Stimulated activated effector memory CD8-positive, alpha-beta T cell treated with anti-CD3 and anti-CD28 coated beads, Interleukin-12 subunit alpha, Interleukin-12 subunit beta, amount 100 ng/mL, for 72 hours (primary cell): Measurements from ENCODE around the gene SLC25A41.
"Not testable (repeated sequence)": the region's sequence is repeated elsewhere in the genome, so short reads cannot be mapped to it uniquely, and the experiment has no call there.

Experiments
- ATAC-seq: fragments of 150-1000 bp; cut with Tn5 transposase; 2 replicates; pipeline ENCODE4 v1.10.0; 2021
- DNase-seq, 2 donors: peaks; one replicate each; pipeline ENCODE4 v3.0.0; 2021 to 2022; ENCODE audit warnings: low spot score in 2 of 2
- H3K27ac Mint-ChIP-seq: one replicate; pipeline ENCODE4 v1.8.0; 2022; ENCODE audit warnings: mild to moderate bottlenecking, mixed read lengths
- H3K36me3 Mint-ChIP-seq: one replicate; pipeline ENCODE4 v1.8.0; 2022; ENCODE audit warnings: mild to moderate bottlenecking, mixed read lengths
- H3K4me1 Mint-ChIP-seq: one replicate; pipeline ENCODE4 v1.8.0; 2022; ENCODE audit warnings: mixed read lengths
- H3K4me3 Mint-ChIP-seq: one replicate; pipeline ENCODE4 v1.8.0; 2022; ENCODE audit warnings: mild to moderate bottlenecking, mixed read lengths
- H3K9me3 Mint-ChIP-seq: one replicate; pipeline ENCODE4 v1.8.0; 2022; ENCODE audit warnings: mixed read lengths

The SLC25A41 gene

GRCh38 chr19:6412447-6413091 lies 21.0 kb downstream of the SLC25A41 start:
- DNase-seq (peak; percentile 42 to 63), ATAC-seq (peak; percentile 76)
- Mint-ChIP-seq H3K4me1 (no peaks in the 10 kb centered on the region), H3K27ac (no peak overlapping the region), H3K9me3 (no peaks in the 10 kb centered on the region), H3K4me3 (no peak overlapping the region), H3K36me3 (peaks cover 56% of the 10 kb centered on the region)

GRCh38 chr19:6412061-6412446 lies 21.5 kb downstream of the SLC25A41 start:
- no peak overlapping the region for H3K27ac Mint-ChIP-seq
- H3K4me1 Mint-ChIP-seq: no peaks in the 10 kb centered on the region
- ATAC-seq: peak; percentile 15
- H3K9me3 Mint-ChIP-seq: no peaks in the 10 kb centered on the region
- H3K4me3 Mint-ChIP-seq: no peak overlapping the region
- peaks cover 51% of the 10 kb centered on the region for H3K36me3 Mint-ChIP-seq
- DNase-seq: no peak

GRCh38 chr19:6409346-6409745 lies 24.2 kb downstream of the SLC25A41 start:
- peaks cover 24% of the 10 kb centered on the region for H3K36me3 Mint-ChIP-seq
- no peak overlapping the region for H3K4me3 Mint-ChIP-seq
- no peak overlapping the region for H3K27ac Mint-ChIP-seq
- no peaks in the 10 kb centered on the region for H3K4me1 Mint-ChIP-seq
- DNase-seq (no peak), ATAC-seq (no peak)
- H3K9me3 Mint-ChIP-seq: no peaks in the 10 kb centered on the region

- no peak overlapping the region for H3K4me3 Mint-ChIP-seq
- H3K9me3 Mint-ChIP-seq: no peaks in the 10 kb centered on the region
- no peaks in the 10 kb centered on the region for H3K36me3 Mint-ChIP-seq
- H3K4me1 Mint-ChIP-seq: no peaks in the 10 kb centered on the region
- ATAC-seq (no peak), DNase-seq (no peak)
- H3K27ac Mint-ChIP-seq: no peak overlapping the region
Observed at GRCh38 chr19:6406401-6406800, 27.2 kb downstream of the SLC25A41 start.

GRCh38 chr19:6402837-6403608 lies 30.5 kb downstream of the SLC25A41 start:
- no peak for ATAC-seq
- Mint-ChIP-seq H3K27ac (no peak overlapping the region), H3K4me3 (no peak overlapping the region), H3K4me1 (no peaks in the 10 kb centered on the region), H3K9me3 (no peaks in the 10 kb centered on the region), H3K36me3 (no peaks in the 10 kb centered on the region)
- DNase-seq: no peak

- ATAC-seq (no peak), DNase-seq (no peak)
- H3K27ac Mint-ChIP-seq: no peak overlapping the region
- H3K4me3 Mint-ChIP-seq: no peak overlapping the region
- no peaks in the 10 kb centered on the region for H3K9me3 Mint-ChIP-seq
- no peaks in the 10 kb centered on the region for H3K4me1 Mint-ChIP-seq
- no peaks in the 10 kb centered on the region for H3K36me3 Mint-ChIP-seq
Observed at GRCh38 chr19:6402058-6402457, 31.5 kb downstream of the SLC25A41 start.

GRCh38 chr19:6400062-6400944 lies 33.3 kb downstream of the SLC25A41 start:
- DNase-seq, H3K36me3 Mint-ChIP-seq, H3K4me1 Mint-ChIP-seq, H3K27ac Mint-ChIP-seq, ATAC-seq, H3K9me3 Mint-ChIP-seq, H3K4me3 Mint-ChIP-seq: not testable (repeated sequence)

- Mint-ChIP-seq H3K9me3 (no peaks in the 10 kb centered on the region), H3K36me3 (peaks cover 25% of the 10 kb centered on the region), H3K4me1 (peaks cover 23% of the 10 kb centered on the region), H3K27ac (no peak overlapping the region), H3K4me3 (no peak overlapping the region)
- no peak for ATAC-seq
- no peak for DNase-seq
Observed at GRCh38 chr19:6396305-6396704, 37.3 kb downstream of the SLC25A41 start.

- Mint-ChIP-seq H3K4me1 (peaks cover 30% of the 10 kb centered on the region), H3K4me3 (peak overlapping the region; percentile 87), H3K36me3 (peaks cover 39% of the 10 kb centered on the region), H3K27ac (peak overlapping the region; percentile 96), H3K9me3 (no peaks in the 10 kb centered on the region)
- ATAC-seq (no peak), DNase-seq (no peak)
Observed at GRCh38 chr19:6394831-6395230, 38.7 kb downstream of the SLC25A41 start.

- H3K9me3 Mint-ChIP-seq: no peaks in the 10 kb centered on the region
- ATAC-seq (no peak), DNase-seq (no peak)
- H3K36me3 Mint-ChIP-seq: peaks cover 48% of the 10 kb centered on the region
- H3K27ac Mint-ChIP-seq: peak overlapping the region; percentile 96
- H3K4me1 Mint-ChIP-seq: peaks cover 30% of the 10 kb centered on the region
- peak overlapping the region; percentile 87 for H3K4me3 Mint-ChIP-seq
Observed at GRCh38 chr19:6393983-6394412, 39.6 kb downstream of the SLC25A41 start.

GRCh38 chr19:6393074-6393982 lies 40.2 kb downstream of the SLC25A41 start, which contains the start of gene GTF2F1:
Gene GTF2F1 (minus strand): TSS chr19:6393164. CDS start chr19:6392995, 169 bp downstream.
- Mint-ChIP-seq H3K4me3 (peak within 1 kb of the TSS; percentile 87), H3K27ac (peak within 1 kb of the TSS; percentile 96), H3K36me3 (peaks cover 54% of the 10 kb centered on the region), H3K4me1 (peaks cover 32% of the 10 kb centered on the region), H3K9me3 (no peaks in the 10 kb centered on the region)
- ATAC-seq: peak; percentile 91
- peak; percentile 91 to 98 for DNase-seq

GRCh38 chr19:6392221-6393073 lies 41.1 kb downstream of the SLC25A41 start:
- Mint-ChIP-seq H3K27ac (peak overlapping the region; percentile 96), H3K4me3 (peak overlapping the region; percentile 87), H3K36me3 (peaks cover 63% of the 10 kb centered on the region), H3K4me1 (peaks cover 35% of the 10 kb centered on the region), H3K9me3 (no peaks in the 10 kb centered on the region)
- no peak for DNase-seq
- ATAC-seq: peak; percentile 0

GRCh38 chr19:6387372-6387771 lies 46.2 kb downstream of the SLC25A41 start:
- Mint-ChIP-seq H3K4me3 (no peak overlapping the region), H3K4me1 (peaks cover 21% of the 10 kb centered on the region), H3K36me3 (peaks cover 100% of the 10 kb centered on the region), H3K27ac (peak overlapping the region; percentile 37), H3K9me3 (no peaks in the 10 kb centered on the region)
- ATAC-seq: no peak
- no peak for DNase-seq

GRCh38 chr19:6384381-6384780 lies 49.2 kb downstream of the SLC25A41 start:
- no peaks in the 10 kb centered on the region for H3K9me3 Mint-ChIP-seq

More at GRCh38 chr19:6384381-6384780, 49.2 kb downstream of the SLC25A41 start:
- peaks cover 5% of the 10 kb centered on the region for H3K4me1 Mint-ChIP-seq
- ATAC-seq (no peak), DNase-seq (no peak)
- peaks cover 100% of the 10 kb centered on the region for H3K36me3 Mint-ChIP-seq
- no peak overlapping the region for H3K4me3 Mint-ChIP-seq
- no peak overlapping the region for H3K27ac Mint-ChIP-seq
